Stimulated activated CD8-positive, alpha-beta memory T cell treated with anti-CD3 and anti-CD28 coated beads, Interleukin-12 subunit alpha, Interleukin-12 subunit beta, amount 100 ng/mL, for 1 hour (primary cell): Measurements from ENCODE around the gene ZNF394.

ENCODE experiments used
- DNase-seq: peaks from one replicate; pipeline ENCODE4 v3.0.0-alpha.2; 2020; ENCODE audit warnings: low read depth

The ZNF394 gene

DNA sequence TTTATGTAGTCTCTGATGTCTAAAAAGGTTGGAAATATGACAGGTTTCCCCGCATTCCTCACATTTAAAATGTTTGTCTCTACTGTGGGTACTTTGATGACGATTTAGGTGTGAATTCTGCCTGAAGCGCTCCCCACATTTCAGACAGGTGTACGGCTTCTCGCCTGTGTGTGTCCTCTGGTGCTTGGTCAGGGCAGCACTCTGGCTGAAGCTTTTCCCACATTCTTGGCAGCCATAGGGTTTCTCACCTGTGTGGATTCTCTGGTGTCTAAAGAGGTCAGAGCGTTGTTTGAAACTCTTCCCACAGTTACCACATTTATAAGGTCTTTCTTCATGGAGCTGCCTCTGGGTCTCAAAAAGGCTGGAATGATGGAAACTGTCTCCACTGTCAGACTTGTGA, 6.3 kb downstream of the ZNF394 start:
- DNase-seq, result no peak

DNA sequence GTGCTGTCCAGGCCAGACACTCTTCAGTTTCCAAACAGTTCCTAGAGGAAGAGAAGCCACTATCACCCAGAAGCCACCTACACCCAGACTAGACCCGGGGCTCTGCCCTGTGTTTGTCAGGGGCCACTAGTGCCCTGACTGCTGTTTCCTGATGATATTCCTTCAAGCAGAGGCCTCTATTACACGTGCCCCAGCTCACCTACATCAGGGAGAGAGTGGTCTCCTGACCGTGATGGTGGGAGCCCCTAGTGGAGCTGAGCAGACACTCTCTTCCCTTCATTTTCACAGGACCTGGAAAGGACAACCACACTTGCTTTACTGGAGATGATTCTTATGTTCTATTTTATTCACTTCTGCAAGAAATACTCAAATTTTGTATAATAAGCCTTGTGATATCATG, 9.2 kb downstream of the ZNF394 start:
- DNase-seq, result no peak

DNA sequence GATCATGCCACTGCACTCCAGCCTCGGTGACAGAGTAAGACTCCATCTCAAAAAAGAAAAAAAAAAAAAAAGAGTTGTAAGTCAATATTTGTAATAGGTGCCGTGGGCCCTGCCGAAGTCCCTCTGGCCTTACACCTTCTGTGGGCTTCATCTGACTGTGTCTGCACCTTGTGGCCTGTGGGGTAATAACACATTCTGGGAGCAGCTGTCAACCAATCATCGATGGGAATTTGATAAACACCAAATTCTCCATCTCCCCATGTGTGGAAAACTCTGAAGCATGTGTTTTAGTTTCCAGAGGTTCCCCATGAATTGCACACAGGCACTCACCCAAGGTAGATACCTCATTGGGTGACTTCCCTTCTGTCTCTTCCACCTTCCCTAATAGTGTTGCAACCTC, 10.8 kb downstream of the ZNF394 start:
- no peak for DNase-seq

DNA sequence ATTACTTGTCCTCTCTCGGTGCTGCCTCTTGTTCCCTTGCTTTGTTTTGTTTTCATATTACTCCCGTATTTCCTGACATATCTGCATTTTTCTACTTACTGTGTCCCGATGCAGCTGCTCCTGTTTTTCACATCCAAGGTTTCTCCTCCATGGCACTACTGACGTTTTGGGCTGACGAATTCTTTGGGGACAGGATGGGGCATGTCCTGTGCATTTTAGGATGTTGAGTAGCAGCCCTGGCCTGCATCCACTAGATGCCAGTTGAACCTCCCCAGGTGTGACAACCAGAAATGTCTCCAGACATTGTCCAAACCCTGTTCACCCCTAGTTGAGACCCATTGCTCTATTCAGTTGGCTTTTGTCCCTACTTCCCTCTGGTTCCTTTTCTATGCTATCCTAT, 15.0 kb downstream of the ZNF394 start:
- DNase-seq, result no peak

DNA sequence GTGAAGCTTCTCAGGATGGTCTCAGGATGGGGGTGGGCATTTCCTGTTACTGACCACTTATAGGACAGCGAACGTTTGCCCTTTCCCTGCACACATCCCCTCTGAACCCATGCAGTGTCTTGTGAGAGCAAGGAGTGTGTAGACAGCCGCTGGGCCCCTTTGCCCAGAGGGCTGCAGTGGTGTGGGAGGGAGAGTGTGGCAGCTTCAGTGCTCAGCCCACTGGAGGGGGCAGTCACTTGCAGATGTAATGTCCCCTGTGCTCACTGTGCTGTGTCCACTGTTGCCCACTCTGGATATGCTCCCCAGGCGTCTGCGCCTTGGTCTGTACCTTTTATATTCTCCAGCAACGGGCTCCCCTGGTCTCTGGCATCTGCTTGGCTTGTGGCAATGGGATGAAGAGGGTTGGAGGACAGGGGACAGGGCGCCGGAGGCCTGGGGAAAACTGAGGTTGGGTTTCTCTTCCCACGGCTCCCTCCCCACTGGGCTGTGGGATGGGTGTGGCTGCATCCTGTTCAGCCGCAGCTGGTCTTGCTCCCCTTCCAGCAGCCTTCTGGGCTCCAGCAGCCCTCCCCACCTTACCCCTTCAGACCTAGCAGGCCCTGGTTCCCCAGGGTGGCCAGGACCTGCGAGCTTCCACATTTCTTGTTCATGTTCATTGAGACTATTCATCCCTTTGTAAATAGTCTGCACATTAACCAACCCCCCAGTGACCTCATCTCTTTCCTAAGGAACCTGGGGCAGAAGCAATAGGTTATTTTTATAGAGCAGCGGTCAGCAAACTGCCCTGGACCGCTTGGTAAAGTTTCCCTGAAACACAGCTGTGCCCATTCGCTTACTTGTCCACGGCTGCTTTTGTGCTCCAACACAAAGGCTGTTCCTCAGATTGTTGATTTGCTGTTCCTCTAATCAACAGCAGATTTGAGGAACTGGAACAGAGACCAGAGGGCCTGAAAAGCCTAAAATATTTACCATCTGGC, 21.3 kb downstream of the ZNF394 start:
- DNase-seq, result no peak

DNA sequence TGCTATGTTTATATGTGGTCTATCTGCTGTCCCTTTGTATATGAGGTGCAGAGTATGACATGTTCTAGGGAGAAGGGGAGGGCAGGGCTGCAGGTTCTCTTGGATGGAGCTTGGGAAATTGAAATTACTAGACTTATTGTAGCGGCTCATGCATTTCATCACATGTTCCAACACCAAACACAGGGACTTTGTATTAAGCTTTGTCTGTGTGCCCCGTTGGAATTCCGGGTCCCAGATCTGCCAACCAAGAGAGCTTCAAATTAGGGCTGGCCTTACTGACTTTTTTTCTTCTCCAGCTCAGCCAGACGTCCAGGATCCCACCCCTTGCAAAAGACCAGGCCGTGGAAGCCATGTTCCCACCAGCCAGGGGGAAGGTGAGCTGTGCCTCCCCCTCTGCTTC, 24.0 kb downstream of the ZNF394 start:
- DNase-seq, result no peak

DNA sequence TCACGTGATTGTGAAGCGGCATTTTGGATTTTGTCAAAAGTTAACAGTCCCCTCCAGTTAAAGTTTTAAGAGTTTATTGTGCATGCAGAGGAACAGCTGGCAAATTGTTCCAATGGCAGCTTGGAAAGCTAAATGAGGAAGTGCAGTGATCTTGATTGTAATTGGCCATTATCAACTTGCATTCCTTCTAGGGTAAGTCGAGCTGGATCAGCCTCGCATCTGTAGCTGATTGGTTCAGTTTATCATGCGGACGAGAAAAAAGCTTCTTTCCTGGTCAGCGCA, 26.8 kb downstream of the ZNF394 start:
- DNase-seq, result no peak

DNA sequence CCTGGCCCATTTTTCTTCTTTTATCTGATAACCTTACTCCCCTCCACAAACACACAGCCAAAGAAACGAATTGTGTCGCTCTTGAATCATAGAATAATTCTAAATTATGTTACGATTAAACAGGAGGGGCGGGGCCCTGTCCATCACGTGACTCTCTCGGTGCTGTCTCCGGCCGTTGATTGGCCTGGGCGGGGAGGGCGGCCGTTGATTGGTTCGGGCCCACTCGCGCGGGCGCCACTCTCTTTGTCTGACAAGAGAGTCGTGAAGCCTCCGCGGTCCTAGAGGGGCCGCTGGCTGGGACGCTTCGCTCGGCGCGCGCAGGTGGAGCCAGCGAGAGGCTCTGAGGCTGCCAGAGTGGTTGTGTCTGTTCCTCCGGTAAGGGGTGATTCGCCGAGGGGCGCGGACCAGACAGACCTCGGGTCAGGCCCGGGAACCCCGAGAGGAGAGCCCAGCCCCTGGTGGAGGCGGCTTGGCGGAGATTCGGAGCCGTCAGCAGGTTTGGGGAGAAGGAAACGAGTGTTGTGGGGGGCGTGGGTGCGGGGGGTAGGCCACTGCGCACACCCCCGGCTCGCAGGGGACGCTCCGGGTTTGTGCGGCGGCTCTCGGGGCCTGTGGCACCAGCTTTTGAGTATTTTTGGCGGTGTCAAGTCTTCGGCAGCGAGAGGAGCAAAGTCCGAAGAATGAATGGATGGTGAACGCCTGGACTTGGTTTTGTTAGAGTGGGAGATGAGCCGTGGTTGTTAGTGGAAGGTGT, 27.3 kb downstream of the ZNF394 start, which contains the start of gene ZNF789:
ZNF789 (plus strand) TSS at position 330 of the 754 bp plus-strand sequence. CDS start 3,567 bp downstream, outside the sequence.
- peak; percentile 97 for DNase-seq

DNA sequence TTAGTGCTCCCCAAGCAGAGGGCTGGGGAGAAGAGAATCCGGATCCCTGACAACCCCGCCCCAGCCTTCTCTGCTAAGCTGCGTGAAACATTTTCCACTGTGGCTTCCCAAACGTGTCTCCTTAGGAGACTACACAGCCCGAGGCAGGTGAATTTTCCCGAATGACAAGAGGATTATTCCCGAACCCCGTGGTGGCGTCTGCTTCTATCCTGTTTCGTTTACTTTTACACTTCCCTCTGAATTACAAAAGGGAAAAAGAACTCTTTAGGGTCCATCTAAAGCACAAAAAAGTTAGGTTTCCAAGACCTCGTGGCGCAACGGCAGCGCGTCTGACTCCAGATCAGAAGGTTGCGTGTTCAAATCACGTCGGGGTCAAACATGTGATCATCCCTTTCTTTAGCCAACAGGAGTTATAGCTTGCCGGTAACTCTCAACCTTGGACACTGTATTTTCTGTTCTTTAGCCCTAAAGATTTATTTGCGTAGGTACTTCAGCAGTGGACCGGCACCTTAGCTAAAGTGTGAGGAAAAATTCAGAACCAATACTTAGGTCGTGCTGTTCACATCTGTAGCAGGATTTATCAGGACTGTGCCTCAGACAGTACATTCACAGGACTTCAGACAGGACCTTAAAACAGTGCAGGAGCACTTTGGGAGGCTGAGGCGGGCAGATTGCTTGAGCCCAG, 30.6 kb downstream of the ZNF394 start:
- DNase-seq, result no peak

DNA sequence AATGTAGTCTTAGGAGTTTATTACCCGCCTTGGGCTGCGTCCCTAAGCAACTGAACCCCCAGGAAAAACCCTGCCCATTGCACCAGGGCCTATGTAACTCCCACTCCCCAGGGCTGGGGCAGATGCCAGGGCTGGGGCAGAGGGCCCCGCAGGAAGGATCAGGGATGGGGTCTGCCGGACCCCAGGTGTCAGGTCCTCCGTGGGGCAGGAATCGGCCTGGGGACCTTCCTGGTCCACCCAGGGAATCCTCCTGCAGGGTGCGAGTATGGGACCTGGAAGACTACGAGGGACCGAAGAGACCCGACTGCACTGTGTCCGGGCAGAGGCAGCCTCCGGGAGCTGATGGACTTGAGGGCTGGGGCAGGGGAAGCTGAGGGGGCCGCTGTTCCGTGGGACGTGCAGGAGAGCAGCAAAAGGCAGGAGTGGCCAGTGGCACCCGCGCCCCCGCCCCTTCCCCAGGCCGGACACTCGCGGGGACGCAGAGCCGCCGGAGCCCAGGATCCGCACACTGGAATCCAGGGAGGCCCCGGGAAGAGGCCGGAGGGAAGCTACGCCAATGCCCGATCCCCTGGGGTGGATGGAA, 31.7 kb downstream of the ZNF394 start:
- no peak for DNase-seq

DNA sequence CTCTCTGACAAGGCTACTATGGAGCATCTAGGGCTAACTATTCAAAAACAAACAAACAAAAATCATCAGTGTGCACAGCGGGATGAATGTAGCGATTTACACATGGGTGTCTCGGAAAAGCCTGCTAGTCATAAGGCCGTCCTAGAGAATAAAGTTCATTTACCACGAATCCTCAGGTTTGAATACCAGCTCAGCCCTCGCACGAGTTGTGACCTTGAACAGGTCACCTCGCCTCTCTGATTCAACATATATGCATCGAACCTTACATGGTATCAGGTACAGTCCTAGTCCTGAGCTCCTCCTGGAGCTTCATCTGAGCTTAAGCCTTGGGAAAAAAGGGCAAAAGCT, 34.7 kb downstream of the ZNF394 start:
- no peak for DNase-seq

DNA sequence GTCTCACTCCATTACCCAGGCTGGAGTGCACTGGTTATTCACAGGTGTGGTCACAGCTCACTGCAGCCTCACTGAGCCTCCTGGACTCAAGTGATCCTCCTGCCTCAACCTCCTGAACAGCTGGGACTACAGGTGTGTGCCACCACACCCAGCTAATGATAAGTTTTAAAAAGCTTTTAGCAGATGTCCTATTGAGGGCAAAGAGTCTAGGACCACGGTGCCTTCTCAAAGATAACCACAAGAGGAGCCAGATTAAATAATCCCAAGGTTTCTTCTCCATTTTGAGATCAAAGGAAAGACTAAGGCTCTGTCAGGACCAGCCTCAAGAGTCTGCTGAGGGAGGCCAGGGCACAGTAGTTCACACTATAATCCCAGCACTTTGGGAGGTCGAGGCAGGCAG, 38.9 kb downstream of the ZNF394 start:
- no peak for DNase-seq

DNA sequence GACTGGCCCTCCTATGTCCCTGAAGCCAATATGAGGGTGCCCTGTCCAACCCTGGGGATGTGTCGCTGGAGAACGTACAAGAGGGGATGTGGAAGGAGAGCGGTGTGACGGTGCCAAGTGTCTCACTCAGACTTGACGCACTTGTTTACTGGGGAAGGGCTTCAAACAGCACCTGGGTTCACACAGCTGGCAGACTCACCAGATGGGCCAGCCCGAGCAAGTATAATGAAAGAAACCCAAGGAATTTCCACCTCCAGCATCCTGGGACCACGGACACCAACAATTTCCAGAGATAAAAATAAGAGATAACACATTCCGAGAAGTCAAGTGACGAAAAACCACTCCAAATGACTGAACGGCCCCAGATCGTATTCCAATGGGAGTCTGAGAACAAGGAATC, 39.4 kb downstream of the ZNF394 start:
- no peak for DNase-seq

DNA sequence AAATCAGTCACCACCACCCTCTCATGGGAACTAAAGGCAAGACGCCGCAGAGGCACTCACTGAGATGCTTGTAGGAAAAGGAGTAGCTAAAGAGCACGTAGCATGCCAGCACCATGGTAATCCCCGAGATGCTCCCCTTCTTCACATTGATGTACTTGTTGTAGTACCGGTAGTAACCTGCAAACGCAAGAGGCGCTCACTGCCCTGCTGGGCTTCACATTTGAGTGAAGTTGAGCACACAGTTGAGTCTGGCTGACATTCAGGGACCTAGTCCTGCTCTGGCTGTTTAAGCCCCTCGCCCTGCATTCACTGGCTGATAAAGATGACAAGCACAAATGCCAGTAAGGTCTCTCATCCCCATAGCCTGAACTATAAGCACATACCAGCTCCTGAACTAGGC, 41.0 kb downstream of the ZNF394 start:
- DNase-seq, result no peak

DNA sequence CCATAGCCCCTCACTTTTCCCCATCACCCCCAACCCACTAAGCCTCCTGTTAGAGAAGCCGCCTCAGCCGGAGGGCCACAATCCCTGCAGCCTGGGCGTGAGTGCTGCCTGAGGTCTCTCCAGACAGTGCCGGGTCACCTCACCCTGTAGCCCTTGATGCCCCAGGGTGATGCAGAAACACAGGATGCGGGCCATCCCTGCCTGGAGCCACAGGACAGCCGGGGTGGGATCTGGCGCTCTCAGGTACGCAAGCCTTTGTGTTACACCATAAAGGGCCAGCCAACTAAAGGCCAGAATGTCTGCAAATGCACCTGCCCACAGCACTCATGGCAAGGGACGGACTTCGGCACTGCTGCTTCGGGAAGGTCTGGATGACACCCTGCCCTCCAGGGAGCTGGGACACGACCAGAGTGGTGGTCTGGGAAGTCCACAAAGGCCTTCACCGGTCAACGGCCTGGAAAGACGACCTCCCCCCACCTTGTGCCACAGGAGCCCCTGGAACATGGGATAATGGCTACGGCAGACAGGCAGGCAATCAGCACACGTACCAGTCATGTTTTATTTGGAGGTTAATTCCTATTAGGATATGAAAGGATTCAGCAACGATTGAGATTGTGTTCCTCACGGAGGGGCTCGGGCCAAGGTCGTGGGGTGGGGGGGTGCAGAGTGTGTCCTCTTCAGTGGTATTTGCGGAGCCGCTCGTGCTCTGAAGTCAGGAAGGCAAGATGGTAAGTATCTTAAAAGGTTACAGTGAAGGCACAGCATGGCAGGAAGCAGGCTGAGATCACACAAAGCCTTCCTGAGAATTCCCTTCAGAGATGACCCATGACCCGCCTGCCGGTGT, 42.2 kb downstream of the ZNF394 start:
- DNase-seq, result no peak

DNA sequence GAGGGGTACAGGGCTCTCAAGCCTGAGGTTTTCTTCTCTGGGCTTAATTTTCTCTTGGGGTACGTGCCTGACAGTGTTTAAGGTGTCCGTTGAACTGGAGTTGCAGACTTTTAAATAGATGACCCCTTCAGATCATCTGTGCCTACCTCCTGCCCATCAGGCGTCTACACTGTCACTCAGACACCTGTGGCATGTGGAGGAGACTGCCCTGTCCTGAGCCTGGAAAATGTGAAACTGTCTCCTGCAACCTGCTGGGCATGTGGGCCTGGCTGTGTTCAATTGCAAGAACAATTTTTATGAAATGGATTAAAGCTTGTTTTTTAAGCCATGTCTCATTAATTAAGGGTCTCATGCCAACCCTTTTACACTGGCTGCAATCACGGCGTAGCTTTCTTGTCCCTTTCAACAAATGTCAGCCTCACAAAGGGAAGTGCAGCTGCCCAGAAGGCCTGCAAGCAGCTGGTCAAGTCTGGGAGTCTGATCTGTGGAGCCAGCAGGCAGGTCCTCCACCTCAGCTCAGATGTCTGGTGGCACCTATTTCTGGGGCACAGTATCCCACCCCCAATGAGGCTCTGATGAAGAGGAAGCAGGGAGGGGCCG, 42.9 kb downstream of the ZNF394 start:
- no peak for DNase-seq

DNA sequence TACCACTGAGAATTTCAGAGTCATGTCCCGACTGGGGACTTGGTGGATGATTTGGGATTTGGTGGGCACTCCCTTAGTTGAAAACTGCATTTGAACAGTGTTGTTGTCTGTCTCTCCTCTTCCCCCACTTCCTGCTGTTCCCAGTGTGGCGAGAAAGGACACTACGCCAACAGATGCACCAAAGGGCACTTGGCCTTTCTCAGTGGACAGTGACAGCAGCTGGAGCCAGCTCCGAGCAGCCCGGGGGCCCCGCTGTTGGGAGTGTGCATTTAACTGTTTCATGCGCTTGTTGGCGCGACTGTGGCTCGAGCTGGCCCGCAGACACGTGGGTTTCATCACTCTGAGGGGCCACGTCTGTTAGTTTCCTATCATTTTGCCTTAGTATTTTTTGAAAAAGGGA, 43.8 kb downstream of the ZNF394 start:
- DNase-seq, result no peak

DNA sequence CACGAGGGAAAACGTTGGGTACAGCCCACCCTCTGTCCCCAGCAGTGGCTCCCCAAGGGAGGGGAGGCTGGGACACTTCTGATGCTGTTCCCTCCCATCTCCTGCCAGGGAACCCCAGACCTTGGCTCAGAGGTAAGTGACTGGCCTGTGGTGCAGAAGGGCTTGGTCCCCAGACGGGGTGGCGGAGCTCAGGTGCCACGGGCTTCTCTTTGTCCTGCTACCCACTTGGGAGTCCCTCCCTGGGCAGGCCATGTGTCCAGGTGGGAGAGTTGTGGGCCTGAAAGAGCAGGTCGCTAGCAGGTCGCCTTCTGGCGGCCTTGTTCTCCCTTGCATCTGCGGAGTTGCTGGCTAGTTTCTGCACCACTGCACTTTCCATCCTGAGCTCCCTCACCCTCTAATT, 44.2 kb downstream of the ZNF394 start:
- DNase-seq, result no peak

DNA sequence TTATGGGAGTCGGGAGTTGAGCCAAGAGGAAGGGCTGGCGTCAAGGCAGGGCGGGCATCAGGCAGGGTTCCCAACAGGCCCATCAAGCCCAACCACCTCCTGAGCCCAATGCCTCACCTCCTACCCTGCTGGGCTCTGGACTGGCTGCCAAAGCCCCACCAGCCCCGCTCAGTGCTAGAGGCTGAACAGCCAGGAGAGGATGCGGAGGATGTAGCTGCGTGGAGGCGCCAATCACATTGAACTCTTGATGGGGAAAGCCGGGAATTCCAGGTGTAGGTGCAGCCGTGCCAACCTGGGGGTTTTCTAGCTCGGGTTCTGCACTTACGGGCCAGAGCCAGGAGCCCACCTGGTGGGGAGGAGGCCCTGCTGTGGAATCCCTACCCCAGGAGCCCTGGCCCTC, 47.0 kb downstream of the ZNF394 start:
- DNase-seq, result no peak

DNA sequence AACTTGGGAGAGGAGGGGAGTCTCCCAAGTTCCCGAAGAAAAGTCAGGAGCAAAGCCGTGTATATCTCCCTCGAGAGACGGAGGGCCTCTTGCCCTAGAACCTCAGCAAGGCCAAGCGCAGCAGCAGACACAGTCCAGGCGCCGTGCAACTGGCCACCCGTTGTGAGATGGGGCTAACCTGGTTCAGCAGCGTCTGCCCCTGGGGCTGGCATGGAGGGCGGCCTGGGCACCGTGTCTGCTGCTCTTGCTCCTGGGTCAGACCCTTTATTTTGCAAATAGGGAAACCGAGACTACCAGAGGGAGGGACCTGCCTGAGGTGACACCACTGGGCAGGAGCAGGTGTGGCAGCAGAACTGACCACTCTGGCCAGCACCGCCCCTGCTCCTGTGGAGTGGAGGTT, 47.5 kb downstream of the ZNF394 start:
- no peak for DNase-seq

DNA sequence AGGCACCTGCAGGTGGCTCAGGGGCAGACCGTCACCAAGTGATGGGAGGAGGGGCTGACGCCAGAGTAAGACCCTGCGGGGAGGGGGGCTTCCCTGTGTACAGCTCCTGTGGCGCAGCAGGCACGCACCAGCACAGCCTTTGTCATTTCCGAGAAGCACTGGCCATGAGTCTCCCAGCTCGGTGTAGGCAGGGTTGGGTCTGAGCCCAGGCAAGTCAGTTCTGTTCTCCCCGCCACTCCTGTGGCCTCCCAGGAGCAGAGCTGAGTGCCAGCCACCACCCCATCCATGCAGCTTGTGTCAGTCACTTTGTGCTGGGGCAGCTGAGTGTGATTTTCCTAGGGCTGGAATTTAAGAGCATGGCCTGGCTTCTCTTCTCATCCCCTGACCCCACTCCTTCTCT, 48.1 kb downstream of the ZNF394 start:
- no peak for DNase-seq
